ENCODE data around the gene TIAM1.

TIAM1 gene

GRCh38 chr21:31354122-31354521, 10.1 kb upstream of the TIAM1 start:
- no peak for TF ChIP-seq ZFX (IDR thresholded peaks at IDR 0.05; ENCODE audit: borderline replicate concordance)
- TF ChIP-seq CTCF (IDR thresholded peaks at IDR 0.05): no peak
- H3K27ac ChIP-seq: no peak overlapping the region

- TF ChIP-seq ZFX (IDR thresholded peaks at IDR 0.05; ENCODE audit: borderline replicate concordance): no peak
- TF ChIP-seq CTCF (IDR thresholded peaks at IDR 0.05): no peak
- no peak overlapping the region for H3K27ac ChIP-seq
These were observed 8.8 kb upstream of the TIAM1 start for GRCh38 chr21:31352836-31353235.

DNA sequence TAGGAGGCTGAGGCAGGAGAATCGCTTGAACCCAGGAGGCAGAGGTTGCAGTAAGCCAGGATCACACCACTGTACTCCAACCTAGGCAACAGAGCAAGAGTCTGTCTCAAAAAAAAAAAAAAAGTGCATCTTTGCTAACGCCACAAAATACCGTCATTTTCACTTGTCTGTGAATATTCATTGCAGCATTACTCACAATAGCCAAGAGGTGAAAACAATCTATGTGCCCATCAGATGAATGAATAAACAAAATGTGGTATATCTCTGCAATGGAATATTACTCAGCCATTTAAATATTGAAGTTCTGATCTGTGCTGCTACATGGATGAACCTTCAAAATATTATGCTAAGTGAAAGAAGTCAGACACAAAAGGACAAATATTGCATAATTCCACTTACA, 7.9 kb upstream of the TIAM1 start:
- TF ChIP-seq ZFX (IDR thresholded peaks at IDR 0.05; ENCODE audit: borderline replicate concordance) (no peak), CTCF (IDR thresholded peaks at IDR 0.05) (no peak)
- H3K27ac ChIP-seq: no peak overlapping the region

GRCh38 chr21:31351438-31351837, 7.4 kb upstream of the TIAM1 start:
- H3K27ac ChIP-seq: no peak overlapping the region
- TF ChIP-seq ZFX (IDR thresholded peaks at IDR 0.05; ENCODE audit: borderline replicate concordance) (no peak), CTCF (IDR thresholded peaks at IDR 0.05) (no peak)

DNA sequence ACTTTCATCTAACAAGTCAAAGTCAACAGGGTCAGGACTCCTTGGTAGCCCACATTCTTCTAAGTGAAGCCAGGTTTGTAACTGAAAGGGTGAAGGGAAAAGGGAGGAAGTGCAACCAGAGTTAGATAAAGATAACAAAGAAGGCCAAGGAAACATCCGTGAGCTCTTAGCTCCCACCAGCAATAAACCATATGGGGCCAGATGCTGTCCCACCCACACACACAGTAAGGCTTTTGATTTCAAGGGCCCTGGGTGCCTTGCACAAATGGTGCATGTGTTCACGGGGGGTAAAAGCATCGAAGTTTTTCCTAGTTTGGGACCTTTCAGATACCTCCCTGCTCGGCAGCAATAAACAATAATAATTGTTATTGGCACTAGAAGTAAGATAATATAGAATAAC, 5.1 kb upstream of the TIAM1 start:
- H3K27ac ChIP-seq: no peak overlapping the region
- TF ChIP-seq ZFX (IDR thresholded peaks at IDR 0.05; ENCODE audit: borderline replicate concordance) (no peak), CTCF (IDR thresholded peaks at IDR 0.05) (no peak)

DNA sequence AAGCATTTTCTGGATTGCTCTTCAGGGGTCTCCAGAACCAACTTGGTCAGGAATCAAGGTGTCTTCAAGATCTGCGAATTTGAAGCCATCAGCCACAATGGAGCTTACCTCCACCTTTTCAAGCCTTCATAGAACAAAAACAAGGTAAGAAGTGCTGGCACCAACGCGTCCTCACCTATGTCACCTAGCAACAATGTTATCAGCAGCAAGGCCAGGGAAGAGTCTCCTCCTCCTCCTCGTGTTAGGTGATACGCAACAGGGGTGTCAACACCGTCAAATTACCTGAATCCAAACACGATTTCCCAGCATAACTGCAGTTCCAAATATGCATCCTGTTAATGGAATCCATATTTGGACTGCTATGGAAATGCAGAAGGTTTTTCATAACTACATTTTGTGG, 4.1 kb upstream of the TIAM1 start:
- no peak overlapping the region for H3K27ac ChIP-seq
- no peak for TF ChIP-seq CTCF (IDR thresholded peaks at IDR 0.05)
- TF ChIP-seq ZFX (IDR thresholded peaks at IDR 0.05; ENCODE audit: borderline replicate concordance): no peak

- H3K27ac ChIP-seq: no peak overlapping the region
These were observed 3.5 kb upstream of the TIAM1 start for GRCh38 chr21:31347435-31348032.

More at GRCh38 chr21:31347435-31348032, 3.5 kb upstream of the TIAM1 start:
- peak; percentile 73 for TF ChIP-seq CTCF (IDR thresholded peaks at IDR 0.05)
- TF ChIP-seq ZFX (IDR thresholded peaks at IDR 0.05; ENCODE audit: borderline replicate concordance): no peak
